GM21526 (cell line): Measurements from ENCODE around the gene CCNL1.
A peak's percentile ranks its signal among the peaks of the same experiment; 100 is the strongest.

ENCODE experiments used
- ATAC-seq: cut with Tn5 transposase; IDR thresholded peaks from one replicate; pipeline ENCODE4 v1.9.1; 2021; ENCODE audit warnings: moderate library complexity; ENCODE audit not compliant: unreplicated experiment, low FRiP score

Gene CCNL1

GRCh38 chr3:157148196-157148889 lies 11.6 kb downstream of the CCNL1 start:
- no peak for ATAC-seq

GRCh38 chr3:157147099-157147803 lies 12.7 kb downstream of the CCNL1 start:
- no peak for ATAC-seq

DNA sequence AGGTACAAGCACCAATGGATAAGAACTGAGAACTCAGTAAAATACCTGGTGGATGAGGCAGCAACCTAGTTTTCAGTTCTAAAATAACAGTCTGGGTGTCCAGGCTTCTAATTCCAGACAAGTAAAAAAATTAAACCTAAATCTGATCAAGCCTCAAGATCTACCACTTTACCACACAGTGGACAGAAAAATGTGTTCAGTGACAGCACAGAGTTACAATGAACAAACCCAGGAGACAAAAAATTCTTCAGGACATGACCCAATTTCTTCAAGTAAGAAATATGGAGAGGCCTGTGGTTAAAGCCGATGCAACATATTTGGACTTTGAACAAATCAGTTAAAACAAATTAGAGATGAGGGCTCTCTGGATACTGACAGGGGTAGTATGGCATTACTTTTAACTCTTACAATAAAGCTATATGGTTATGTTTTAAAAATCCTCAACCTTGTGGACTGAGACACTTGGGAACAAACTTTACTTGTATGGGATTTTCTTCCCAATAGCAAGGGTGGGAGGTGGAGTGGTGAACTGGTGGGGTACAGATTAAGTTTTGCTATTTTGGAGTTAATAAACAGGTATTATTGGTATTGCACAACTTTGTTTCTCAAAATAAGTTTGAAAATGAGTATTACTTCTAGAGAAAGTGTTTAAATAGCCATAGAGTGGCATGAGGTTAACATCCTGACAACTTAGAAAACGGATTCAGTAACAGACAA lies 14.2 kb downstream of the CCNL1 start:
- no peak for ATAC-seq

DNA sequence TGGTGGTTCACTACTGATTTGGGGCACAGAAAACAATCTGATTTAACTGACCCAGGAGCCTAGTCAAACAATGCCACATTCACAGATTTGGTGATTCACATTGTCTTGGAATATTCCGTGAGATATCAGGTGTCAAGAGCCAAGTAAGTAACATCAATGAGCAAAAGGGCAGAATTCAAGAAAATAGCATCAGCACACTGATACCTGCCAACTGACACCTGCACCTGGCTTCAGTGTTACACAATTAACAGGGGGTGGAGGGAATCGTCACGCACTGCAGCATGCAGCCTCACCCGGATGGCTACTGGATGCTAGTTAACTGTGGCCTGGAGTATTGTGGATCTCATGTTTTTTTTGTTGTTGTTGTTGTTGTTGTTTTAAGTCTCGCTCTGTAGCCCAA lies 17.6 kb downstream of the CCNL1 start:
- ATAC-seq: no peak

- no peak for ATAC-seq
Observed at GRCh38 chr3:157139938-157140534, 19.9 kb downstream of the CCNL1 start.

GRCh38 chr3:157136647-157137387 lies 23.1 kb downstream of the CCNL1 start:
- peak; percentile 9 for ATAC-seq

DNA sequence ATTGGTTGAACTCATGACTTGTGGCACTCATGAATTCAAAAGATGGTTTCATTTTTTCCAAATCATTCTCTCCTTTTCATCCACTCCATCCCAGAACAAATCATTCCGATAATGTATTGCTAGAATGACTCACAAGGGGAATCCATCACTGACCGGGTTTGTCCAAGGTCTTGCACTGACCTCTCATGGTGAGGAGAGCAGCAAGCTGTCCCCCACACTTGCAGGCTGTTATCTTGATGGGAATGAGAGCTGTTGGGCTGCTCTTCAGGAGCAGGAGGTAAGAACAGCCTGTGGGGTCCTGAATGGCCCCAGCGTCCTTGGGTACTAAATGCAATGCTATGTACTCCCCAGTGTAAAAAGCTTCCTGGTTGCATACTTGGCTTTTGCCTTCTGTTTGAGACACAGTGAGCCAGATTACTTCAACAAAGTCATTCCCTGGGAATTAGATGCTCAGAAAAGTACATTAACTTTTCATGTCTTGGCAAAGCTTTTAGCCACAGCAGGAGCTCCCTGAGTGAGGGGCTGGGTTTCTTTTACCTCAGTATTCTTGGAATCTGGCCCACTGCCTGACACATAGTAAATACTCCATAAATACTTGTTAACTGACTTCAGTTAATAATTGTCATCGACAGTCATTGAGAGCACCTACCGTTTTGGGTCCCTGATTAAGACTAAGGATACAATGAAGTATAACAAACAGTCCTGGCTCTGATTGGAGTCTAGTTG lies 24.1 kb downstream of the CCNL1 start:
- no peak for ATAC-seq

DNA sequence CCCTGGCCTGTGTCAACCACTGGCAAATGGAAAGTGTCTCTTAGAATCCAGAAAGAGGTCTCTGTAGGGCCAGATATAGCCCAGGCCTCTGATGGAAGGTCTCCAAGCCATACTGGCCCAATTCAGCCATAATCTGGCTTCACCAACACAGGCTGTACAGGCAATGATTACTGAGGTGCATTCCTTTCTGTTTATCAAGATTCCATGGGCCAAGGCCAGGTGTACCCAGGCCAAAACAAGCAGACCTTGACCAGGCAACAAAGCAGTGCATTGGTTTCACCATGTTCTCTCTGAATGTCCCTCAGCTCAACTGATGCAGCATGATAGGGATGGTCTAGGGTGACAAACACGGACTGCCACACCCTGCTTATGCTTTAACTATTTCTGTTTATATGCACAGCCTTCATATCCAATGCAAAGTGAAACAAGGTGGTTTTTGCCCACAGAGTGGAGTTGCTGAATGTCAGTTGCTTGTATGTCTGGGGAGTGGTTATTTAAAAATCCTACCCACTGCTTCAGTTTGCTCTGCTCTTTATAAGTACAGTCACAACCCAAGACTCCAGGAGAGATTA lies 25.2 kb downstream of the CCNL1 start:
- no peak for ATAC-seq

GRCh38 chr3:157133434-157134320 lies 26.3 kb downstream of the CCNL1 start:
- no peak for ATAC-seq

DNA sequence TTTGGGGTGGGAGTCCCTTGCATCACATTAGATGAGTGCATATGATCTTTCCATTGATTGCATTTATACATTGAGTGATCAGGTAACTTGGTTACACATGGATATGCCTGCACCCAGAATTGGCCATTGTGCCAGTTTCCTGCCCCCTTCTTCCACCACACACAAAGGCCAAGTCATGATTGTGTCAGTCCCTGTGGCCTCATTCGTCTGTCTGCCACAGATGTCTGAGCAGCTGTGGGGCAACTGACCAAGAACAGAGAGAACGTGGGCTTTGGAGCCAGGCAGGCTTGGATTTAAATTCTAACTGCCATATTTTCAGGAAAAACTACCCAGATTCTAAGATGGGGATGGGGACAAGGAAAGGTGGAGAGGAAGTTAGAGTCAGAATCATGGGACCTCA lies 27.0 kb downstream of the CCNL1 start:
- no peak for ATAC-seq

- no peak for ATAC-seq
Observed at GRCh38 chr3:157132341-157132740, 27.6 kb downstream of the CCNL1 start.

DNA sequence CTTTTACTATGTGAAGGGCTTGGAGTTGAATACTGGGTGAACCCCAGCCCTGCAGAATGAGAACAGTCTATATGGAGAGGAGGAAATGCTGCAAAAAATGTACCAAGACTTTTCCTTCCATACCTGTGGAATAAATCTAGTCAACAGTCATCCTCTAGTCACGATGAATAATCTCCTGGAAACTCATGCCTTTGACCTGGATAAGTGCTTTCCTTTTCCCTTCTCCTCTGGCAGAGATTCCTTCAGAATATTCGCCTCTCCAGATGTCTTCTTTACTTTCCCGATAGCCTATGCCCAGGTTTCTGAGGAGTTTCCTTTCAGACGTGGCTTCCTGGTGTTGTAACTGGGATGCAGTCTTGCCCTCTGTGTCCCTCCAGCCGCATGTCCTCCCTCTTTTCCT lies 28.1 kb downstream of the CCNL1 start:
- ATAC-seq: no peak

DNA sequence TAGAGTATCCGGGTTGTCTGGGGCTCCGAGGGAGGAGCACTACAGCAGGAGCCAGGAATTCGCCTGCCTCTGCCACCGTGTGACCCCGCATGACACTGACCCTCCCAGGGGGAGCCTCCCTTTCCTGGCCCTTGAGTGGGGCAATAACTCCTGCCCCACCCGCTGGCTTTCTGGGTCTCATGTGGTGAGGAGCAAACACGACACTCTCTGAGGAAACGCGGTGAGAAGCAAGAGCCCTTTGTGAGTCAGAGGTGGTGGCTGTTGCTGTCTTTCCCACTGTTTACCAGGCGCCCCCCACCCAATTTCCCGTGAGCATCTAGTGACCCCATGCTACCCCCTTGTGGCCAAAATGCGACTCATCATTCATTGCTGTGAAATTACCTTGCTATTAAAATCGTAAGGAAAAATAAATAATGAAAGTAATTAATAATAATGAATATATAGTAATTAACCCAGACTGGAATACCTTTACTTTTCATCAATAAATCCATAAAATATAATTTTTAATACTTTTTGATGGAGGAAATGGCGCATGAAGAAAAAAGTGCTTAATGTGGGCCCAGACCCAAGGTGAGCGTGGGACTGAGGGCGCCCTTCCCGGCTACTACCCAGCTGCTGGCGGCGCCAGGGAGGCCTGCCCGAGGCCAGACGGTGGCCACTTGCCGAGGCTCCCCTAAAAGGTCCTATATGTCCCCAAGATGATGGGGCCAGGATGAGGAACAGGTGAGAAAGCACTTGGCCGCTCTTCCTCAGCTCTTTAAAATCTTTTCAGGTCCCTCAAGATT lies 29.3 kb downstream of the CCNL1 start:
- ATAC-seq: no peak

DNA sequence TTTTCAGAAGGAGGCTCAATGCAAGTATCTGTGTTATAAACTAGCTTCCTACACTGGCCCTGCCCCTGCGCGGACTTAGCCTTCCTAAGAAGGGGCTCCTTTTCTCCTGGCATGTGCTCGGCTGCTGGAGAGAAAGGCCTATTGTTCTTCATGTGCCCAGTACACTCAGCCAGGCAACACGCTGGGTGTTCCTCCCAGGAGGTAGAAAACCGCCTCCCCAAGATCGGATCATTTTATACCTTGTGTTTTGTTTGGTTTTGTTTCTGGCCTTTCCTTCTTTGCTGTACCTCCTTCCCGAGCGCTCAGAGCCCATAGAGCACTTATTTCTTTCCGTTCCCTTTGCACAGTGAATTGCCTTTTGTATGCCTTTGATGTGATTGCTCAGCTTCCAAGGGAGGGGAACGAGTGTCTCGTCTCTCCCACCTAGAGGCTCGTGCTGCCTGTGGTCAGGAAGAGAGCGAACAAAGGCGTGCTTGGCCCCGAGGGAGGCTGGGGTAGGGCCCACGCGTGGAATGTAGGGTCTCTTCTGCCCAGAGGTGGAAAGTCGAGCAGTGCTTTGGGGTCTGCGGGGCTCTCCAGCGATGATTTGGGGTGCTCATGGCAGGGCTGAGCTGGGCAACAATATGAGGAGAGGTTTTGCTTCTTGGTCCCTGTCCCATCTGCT lies 30.0 kb downstream of the CCNL1 start:
- ATAC-seq: no peak

DNA sequence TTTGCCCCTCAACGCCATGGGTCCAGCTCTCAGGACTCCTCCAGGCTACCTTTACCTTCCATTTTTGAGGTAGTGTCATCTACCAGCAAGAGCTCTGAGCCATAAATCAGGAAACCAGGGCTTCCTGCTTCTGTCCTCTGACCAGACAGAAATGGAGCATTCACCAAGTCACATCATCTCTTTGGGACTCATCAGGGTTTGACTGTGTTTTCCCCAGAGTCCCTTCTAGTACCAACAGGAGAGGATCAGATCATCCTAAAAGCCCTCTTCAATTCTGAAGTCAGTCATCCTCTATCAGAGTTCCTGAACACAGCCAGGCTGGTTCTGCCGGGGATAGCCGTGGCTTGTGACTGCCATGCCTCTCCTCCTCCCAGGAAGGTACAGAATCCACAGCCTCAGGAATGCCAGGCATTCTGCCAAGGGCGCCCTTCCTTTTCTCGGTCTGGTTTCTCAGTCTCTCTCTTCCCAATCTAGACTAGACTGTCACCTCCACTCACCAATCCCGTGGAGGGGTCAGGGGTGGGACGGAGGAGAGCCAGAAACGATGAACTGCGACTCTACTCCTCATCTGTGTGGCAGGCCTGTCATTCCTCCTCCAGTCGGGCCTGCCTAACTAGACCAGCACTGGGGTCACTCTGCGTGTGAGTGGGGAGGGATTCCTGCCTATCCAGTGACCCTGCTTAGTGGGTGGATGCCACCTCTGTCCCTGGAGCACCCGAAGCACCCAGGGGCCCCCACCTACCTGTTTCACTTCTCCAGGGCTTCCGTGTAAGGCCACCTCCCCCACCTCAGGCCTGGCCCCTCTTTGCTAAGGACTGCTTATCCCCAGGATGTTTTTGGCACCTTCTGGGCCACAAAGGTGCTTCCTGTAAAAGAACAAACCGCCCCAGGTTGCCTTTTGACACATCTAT lies 30.9 kb downstream of the CCNL1 start:
- ATAC-seq: no peak
